Suppressor macrophage treated with lipopolysaccharide for 1 hour (primary cell): ENCODE data around the gene DNAJC5G.
A peak's percentile ranks its signal among the peaks of the same experiment; 100 is the strongest.
"Not testable (repeated sequence)": the region's sequence is repeated elsewhere in the genome, so short reads cannot be mapped to it uniquely, and the experiment has no call there.

Experiments used
- DNase-seq, 3 donors: peaks; one replicate each; pipeline ENCODE4 v3.0.0-alpha.2; 2020 to 2022

Gene DNAJC5G

DNA sequence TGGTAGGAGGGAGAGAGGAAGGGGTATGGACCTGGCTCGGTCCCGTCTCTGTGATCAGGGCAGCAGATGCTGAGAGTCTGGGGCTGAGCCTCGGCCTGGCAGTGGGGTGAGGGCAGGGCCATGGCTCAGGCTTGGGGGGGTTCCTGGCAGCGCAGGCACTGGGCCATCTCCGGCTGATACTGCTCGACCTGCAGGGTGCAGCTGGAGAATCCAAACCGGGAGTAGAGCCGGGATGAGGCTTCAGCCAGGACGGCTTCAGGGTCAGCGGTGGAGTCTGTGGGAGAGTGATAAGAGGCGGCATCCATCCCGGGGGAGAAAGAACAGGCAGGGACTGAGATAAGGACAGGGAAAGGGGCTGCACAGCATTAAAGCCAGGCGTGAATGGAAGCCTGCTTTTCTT, 20.0 kb upstream of the DNAJC5G start:
- DNase-seq, result no peak

DNA sequence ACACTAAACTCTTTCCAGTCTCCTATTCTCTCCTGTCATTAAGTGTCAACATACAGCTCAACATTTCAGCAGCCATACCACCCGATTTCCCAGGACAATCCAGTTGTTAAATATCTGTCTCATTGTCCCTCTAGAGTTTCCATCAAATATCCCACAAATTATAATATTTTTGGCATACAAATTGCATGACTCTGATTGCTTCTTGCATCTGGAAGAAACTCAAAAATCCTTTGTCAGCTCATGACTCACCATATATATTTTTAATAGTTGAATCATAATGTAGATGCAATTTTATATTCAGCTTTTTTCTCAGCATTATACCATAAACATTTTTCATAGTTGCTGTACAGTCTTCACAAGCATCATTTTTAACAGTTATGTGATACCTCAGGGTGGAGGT, 19.6 kb upstream of the DNAJC5G start:
- no peak for DNase-seq

DNA sequence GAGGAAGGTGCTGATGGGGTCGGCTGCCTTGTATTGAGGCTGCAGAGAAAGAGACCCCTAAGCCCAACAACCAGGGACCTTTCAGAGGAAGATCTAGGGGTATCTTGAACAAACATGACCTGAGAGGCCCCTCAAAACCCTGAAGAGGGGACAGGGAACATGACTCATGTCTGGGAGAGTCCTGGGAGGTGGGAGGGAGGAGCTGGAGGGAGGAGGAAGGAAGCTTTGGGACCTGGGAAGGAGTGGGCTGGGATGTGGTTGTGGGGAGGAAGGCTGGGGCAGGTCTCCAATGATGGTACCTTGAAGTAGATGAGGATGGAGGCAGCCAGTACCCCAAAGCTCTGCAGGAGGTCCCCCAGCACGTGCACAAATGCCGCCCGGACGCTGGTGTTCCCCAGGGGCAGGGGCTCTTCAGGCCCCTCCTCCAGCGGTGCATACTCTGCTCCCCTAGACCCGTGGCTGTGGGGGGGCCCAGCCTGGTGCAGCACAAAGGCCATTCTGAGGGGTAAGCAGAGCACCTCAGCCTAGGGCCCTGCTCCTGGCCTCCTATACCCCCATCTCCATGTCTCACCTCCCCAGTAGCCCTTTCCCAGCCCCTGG, 18.3 kb upstream of the DNAJC5G start:
- no peak for DNase-seq

DNA sequence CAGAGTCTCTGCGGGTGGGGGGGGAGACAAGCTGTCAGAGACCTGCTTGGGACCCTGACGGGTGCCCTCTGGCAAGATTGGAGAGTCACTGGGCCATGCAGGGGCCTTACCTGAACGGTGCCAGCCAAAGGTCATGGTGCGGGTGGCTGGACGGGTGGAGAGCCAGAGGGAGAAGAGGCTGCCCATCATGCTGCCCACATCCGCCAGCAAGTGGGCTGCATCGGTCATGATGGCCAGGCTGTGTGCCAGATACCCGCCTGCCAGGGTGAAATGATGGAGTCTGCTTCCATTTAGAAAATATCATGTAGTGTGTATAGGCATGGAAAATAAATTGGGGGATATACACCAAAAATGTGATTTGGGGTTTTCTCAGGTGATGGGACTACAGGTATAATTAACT, 17.2 kb upstream of the DNAJC5G start:
- DNase-seq, result no peak

DNA sequence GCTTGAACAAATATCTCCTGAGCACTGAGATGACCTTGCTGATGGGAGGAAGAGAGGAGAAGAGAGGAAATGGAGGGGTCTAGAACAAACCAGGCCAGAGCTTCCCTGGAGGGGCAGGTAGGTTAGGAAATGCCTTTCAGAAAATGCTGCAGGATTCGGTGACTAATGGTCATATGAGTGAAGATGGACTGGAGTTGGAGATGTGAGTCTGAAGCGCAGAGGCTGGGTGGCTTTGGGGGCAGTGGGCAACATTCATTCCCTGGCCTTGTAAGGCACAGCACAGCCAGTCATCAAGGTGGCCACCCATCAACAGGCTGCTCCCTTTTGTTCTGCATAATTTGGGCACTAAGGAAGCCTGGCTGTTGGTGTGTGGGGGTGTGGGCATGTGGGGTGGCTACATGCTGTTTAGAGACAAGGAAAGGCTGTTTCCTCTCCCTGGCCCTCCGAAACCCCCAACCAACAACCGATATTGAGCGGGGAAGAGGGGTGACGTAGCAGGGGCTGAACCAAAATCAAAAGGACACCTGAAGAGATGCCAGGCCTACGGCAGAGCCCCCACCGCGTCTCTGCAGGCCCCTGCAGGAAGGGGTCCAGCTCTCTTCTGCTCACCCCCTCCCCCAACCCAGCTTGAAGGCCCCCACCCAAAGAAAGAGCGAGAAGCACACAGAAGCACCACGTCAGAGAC, 13.8 kb upstream of the DNAJC5G start:
- DNase-seq, result peak in 1 of 3 donors; percentile 12

DNA sequence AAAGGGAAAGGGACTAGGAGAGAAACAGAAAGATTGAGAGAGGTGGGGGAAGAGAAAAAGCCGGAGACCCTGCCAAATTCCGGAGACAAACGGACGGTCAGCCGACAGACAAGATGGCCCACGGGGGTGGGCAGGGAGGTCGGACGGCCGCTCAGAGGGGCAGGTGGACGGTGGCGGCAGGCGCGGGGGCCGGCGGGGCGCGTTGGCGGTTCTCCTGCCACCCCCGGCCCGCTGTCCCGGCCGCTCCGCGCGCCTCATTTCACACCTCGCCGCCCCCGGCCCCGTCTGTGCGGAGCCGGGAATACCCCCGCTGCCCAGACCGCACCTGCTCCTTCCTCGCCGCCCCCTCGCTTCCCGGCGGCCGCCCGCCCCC, 13.3 kb upstream of the DNAJC5G start:
- DNase-seq, result no peak

DNA sequence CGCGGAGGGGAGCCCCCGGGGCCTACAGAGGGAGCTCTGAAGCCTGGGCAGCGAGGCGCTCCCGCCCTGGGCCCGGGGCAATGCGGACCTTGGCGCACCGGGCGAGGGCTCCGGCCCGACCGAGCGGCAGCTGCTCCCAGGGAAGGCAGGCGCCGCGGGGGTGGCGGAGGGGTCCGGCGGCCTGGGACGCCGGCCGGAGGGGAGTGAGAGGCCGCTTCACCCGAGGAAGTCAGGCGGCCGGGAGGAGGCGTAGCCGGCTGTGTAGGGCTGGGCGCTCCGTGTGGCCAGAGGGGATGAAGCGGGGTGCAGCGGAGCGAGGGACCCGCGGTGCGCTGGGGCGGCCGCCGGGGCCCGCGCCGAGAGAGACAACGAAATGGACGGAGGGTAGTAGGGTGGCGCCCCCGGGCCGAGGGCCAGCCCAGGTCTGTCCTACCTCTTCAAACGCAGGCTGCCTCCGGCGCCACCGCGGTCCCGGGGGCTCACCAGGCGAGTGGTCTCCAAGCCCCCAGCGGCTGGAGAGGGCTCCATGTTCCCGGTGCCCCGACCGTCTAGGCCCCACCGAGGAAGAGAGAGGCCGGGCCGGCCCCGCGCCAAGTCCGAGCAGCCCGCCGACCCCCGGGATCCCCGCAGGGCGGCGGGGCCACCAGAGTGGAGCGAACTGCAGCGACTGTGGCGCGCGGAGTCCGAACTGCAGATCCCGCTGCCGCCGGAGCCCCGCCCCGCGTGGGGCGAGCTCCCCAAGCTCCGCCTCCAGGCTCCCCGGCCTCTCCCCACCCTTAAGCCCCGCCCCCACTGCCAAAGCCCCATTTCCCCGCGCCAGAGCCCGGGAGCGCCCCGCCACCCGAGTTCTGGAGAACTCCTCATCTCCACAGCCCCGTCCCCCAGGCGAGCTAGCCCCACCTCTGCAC, 12.6 kb upstream of the DNAJC5G start, which contains the start of gene SLC30A3:
SLC30A3 (minus strand) TSS at position 669 of the 908 bp plus-strand sequence; CDS start at position 528, 141 bp downstream.
- peak; percentile 79 to 94 (median 87) for DNase-seq

DNA sequence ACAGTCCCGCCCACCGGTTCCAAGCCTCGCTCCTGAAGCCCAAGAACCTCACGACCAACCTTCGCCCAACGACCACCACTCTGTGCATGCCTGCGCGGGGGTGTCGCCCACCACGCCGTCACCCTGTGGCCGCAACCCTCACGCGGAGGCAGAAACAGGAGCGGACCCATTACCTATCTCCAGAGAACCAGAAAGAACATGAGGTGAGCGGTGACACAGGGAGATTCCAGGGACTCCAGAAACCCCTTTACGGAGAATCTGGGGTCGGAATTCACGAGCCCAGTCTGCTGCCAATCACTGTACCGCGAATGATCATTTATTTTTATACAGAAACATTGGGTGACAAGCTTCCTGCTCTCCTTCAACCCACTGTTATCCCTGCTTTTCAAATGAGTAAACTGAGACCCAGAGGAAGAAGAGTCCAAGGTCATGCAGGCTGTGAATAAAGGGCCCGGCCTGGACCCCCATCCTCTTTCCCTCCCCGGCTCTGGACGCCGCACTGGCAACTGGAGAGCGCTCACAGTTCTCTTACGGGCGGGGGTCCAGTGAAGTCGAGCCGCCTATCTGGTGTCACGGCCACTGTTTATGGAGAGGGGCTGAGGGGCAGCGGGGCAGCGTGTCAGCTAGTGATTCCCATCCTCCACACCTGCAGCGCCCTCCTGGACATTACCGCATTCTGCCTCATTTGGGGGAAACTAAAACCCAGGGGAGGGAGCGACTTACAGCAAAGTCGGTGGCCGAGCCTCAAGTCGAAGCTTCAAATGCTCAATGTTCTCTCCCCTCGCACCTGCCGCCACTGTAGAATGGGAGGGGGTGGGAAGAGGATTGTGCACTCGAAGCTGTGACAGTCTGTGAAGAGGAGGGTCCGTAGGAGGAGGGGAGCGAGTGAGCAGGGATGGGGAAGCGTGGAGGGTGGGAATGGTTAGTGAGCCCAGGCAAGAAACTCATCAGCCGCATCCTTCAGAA, 11.7 kb upstream of the DNAJC5G start:
- DNase-seq, result peak in 1 of 3 donors; percentile 15

DNA sequence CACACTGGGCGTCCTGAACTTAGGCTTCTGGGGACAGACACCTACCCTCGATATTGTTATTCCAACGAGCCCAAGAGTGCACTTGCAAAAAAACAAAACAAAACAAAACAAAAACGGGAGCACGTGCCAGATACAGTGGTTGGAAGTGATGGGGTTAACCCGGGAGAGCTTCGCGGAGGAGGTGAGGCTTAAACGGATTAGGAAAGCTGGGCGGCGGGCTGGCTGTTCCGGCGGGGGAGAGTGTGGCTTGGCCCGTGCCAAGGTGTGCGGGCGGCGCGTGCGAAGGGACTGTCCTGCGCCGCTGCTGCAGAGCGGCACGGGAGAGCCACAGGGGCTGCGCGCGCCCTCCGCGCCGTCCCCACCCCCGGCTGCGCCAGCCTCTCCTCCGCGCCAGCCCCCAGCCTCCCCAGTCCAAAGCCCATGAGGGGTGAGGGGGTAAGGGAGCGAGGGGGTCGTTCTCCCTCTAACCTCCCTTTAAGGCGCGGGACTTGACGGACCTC, 10.9 kb upstream of the DNAJC5G start:
- DNase-seq, result peak in 1 of 3 donors; percentile 24

DNA sequence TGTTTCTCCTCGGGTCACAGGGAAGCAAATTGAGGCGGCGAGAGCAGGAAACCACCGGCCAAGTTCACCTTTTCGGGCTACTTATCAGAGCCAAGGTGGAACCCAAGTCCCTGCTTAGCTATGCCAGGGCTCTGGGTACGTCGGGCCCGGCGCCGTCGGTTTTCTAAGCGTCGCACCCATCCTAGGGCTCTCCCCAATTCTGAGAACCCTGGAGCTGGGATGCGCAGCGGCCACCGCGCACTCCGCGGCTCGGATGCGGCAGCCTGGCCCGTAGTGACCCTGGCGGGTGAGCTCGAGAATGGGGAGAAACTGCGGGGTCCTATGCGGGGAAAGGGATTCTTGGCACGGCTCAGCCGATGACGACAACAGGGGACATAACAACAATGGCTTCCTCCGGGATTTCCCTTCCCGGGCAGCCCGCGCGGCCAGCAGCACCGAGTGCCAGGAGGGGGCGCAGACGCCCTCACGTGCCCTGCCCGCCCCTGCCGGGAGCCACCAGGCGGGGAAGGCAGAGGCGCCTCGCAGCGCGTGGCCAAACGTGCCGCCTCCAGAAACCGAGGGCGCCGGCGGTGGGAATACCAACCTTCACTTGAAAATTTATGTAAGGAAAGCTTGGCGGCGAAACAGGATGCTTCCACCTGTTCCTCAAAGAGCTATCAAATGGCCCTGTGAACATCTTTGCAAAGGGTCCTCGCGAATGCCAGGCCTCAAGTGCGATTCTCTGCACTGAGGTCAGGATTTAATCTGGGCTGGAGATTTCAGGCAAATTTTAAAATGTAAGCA, 10.3 kb upstream of the DNAJC5G start:
- peak; percentile 86 to 93 (median 89) for DNase-seq

DNA sequence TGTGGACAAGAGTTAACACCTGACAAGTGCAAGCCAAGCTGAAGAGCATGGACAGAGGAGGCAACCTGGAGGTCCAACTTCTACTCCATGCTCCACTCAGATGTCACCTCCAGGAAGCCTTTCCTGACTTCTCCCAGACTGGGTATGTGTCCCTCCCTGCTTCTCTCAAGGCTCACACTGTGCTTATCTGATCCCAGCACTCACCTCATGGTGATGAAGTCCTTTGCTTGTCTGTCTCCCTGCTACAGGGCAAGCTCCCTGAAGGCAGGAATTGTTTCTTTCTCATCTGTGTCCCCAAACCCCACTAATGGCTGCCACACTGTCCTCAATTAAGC, 9.7 kb upstream of the DNAJC5G start:
- no peak for DNase-seq

DNA sequence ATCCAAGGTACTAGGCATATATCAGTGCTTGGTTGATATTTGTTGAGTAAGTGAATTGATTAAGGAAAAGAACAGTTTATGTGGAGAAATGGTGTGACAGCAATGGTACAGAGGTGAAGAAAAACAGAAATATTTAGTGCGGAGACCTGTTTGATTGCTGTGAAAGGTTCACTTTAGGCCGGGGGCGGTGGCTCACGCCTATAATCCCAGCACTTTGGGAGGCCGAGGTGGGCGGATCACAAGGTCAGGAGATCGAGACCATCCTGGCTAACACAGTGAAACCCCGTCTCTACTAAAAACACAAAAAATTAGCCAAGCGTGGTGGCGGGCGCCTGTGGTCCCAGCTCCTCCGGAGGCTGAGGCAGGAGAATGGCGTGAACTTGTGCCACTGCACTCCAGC, 6.9 kb upstream of the DNAJC5G start:
- not testable (repeated sequence) for DNase-seq

DNA sequence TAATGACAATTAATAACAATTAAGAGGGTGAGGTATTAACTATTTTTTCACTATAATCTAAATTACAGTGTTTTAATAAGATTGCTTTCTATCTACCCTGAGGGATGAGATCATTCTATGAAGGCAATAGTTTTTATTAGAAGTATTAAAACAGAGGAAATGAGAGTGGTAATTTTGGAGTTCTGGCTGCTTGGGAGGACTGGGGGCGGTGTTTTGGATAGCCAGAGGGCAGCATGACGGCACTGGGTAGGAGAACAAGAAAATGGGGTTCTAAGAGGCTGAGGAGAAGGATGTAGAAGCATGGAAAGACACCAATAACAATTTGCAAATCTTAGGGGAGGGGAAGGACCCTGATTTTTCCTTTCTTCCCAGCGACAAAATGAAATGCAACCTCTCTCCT, 5.1 kb upstream of the DNAJC5G start:
- peak; percentile 29 to 55 (median 39) for DNase-seq

DNA sequence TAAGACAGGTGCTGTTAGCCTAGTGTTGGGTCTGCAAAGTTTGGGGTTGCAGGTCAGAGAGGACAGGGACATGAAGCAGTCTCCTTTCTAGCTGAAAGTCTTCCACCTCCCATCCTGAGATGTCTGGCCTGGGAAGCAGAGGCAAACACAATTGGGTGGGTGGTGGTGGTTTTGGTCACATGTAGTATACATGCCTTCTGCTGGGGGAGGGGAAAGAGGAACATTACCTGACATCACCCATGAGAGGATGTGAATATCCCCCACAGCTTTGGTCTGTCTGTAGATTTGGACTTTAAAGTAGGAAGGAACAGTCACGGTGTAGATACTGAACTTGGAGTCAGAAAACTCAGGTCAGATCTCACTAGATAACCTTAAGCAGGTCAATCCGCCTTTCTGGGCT, 4.6 kb upstream of the DNAJC5G start:
- peak; percentile 53 to 66 (median 60) for DNase-seq

DNA sequence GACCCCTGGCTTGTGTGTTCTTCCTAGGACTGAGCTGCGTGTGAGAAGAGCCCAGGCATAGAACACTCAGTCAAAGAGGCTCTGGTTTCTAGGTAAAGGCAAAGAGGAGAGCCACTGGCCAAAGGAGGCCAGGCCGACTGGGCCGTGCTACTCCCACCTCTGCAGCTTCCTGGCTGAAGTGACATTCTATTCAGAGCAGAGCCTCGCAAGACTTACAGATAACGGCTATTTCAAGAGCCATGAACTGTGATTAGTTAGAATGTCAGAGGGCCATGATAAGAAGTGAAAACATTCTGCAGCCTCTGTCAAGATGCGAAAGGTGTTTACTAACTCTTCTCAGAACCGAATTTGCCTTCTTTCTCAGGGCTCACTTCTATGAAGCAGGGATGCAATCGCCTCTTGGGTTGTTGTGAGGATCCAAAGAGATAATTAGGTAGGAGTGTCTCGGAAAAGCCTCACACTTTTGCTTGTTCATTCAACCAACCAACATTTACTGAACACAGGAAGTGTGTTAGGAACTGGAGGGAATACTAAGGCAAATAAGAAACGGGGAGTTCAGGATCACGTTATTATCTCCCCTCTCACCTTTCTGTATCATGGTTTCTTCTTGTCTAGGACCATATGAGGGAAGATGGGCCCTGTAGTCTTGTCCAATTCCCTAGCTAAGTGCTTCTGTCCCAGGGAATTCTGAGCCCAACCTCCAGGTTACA, 3.4 kb upstream of the DNAJC5G start:
- no peak for DNase-seq

DNA sequence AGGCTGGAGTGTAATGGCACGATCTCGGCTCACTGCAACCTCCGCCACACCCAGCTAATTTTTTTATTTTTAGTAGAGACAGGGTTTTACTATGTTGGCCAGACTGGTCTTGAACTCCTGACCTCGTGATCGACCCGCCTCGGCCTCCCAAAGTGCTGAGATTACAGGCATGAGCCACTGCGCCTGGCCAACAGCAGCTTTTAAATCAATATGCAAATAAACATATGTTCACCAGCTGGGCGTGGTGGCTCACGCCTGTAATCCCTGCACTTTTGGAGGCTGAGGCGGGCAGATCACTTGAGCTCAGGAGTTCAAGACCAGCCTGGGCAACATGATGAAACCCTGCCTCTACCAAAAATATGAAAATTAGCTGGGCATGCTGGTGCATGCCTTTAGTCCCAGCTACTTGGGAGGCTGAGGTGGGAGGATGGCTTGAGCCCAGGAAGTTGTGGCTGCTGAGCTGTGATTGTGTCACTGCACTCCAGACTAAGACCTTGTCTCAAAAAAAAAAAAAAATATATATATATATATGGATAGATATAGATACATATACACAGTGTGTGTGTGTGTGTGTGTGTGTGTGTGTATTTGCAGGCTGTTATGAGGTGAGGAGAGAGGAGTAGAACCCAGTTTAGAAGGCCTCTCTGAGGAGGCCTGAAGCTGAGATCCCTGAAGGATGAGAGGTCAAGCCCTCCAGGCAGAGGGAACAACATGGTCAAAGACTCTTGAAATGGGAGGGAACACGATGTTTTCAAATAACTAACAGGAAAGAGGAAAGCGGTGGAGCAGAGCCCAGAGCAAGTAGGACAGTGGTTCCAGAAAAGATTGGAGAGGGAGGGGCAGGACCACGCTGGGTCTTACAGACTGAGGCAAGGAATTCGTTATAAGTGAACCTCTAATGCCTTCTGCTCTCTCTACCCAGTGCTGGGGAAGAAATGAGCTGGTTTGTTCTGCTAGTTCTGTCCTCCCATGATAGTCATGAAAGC, 2.4 kb upstream of the DNAJC5G start:
- not testable (repeated sequence) for DNase-seq

DNA sequence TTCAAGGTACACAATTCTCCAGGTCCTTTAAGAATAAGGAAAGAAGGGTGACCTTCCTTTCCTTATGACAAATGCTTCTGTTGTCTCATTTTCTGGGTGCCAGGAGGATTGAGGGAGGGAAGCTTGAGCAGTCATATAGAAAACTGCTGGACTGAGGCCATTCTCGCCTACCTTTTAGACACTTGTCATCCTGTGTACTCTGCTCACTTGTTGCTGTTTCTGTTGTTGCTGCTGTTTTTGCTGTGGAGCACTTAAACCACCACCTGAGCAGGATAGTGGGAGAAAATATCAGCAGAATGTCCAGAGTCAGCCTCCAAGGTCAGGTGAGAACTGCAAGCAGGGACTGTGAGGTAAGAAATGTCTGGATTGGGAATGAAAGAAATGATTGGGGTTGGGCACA, 2.8 kb downstream of the DNAJC5G start:
- DNase-seq, result no peak

DNA sequence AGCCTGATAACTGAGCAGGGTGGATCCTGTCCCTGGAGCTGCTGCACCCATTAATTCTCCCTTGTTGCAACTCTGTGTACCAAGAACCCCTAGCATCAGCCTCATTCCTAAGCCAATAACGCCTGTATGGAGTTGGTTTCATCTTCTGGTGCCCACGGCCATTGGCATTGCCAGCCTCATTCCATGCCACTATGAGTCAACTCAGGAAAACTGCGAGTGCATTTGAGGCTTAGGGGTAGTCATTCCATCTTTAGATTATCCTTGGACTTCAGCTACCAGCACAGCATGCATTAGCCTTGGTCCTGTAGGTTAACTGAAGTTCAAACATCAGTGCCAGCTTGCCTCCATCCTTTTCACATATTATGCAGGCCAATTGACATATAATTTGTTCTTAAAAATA, 5.6 kb downstream of the DNAJC5G start:
- no peak for DNase-seq

DNA sequence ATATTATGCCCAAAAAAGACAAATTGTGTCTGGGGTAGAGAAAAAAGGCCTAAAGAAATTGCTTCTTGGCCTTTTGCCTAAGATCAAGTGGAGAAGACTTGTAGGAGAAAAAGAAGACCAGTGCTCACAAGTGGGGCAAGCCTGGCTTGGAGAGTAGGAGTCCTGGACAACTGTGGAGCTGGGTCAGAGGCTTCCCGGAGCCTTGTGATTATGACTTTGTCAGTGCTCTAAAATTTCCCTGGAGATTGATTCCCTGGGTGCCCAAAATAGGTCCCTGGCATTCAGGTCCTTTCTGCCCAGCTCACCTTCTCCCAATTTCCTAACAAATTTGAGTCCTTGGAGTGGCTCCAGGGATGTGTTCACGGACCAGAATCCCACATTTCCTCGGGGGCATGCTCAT, 6.2 kb downstream of the DNAJC5G start:
- DNase-seq, result peak in 1 of 3 donors; percentile 23
